ENCODE data around the gene FAT2.

The FAT2 gene

GRCh38 chr5:151598549-151598948, 7.4 kb upstream of the FAT2 start:
- Histone ChIP-seq H3K27ac (ENCODE audit: low read depth, low read length) (no peak overlapping the region), H4K5ac (ENCODE audit: low read length) (no peak overlapping the region), H3K79me1 (ENCODE audit: low read length) (no peaks in the 10 kb centered on the region), H3K4me3 (ENCODE audit: low read length) (no peak overlapping the region), H3K56ac (ENCODE audit: low read length) (no peak overlapping the region), H3K4me1 (ENCODE audit: control insufficient read depth, low read depth, low read length) (peaks cover 8% of the 10 kb centered on the region), H3K23ac (ENCODE audit: low read length) (no peak overlapping the region), H3K27me3 (ENCODE audit: insufficient read depth, low read length, poor library complexity) (no peaks in the 10 kb centered on the region), H3K4ac (ENCODE audit: low read depth, low read length) (no peak overlapping the region), H3K18ac (ENCODE audit: low read length) (no peak overlapping the region), H2BK120ac (ENCODE audit: low read depth, low read length) (no peak overlapping the region), H2BK15ac (replicated peaks; ENCODE audit: low read depth) (no peak overlapping the region), H3K4me2 (ENCODE audit: low read length) (no peak overlapping the region), H2BK5ac (ENCODE audit: low read length) (no peak overlapping the region), H2AK5ac (ENCODE audit: low read length) (no peak overlapping the region), H3K36me3 (ENCODE audit: control insufficient read depth, insufficient read depth, low read length) (no peaks in the 10 kb centered on the region), H3K79me2 (ENCODE audit: control insufficient read depth, insufficient read depth, low read length) (no peaks in the 10 kb centered on the region), H4K8ac (ENCODE audit: low read depth, low read length) (no peak overlapping the region), H3K9ac (ENCODE audit: low read length) (no peak overlapping the region)
- no peak for DNase-seq
- WGBS (ENCODE audit: extremely low coverage, insufficient coverage, low lambda C conversion rate), result no CpG with 5 or more reads among the region's 1 CpG

- Histone ChIP-seq H3K36me3 (ENCODE audit: control insufficient read depth, insufficient read depth, low read length) (no peaks in the 10 kb centered on the region), H3K9ac (ENCODE audit: low read length) (no peak overlapping the region), H2BK5ac (ENCODE audit: low read length) (no peak overlapping the region), H3K18ac (ENCODE audit: low read length) (no peak overlapping the region), H3K4ac (ENCODE audit: low read depth, low read length) (no peak overlapping the region), H3K4me2 (ENCODE audit: low read length) (no peak overlapping the region), H2BK15ac (replicated peaks; ENCODE audit: low read depth) (no peak overlapping the region), H3K79me2 (ENCODE audit: control insufficient read depth, insufficient read depth, low read length) (no peaks in the 10 kb centered on the region), H3K79me1 (ENCODE audit: low read length) (no peaks in the 10 kb centered on the region), H2AK5ac (ENCODE audit: low read length) (no peak overlapping the region), H4K5ac (ENCODE audit: low read length) (no peak overlapping the region), H3K4me1 (ENCODE audit: control insufficient read depth, low read depth, low read length) (peaks cover 8% of the 10 kb centered on the region), H3K56ac (ENCODE audit: low read length) (peak overlapping the region; percentile 44), H3K27me3 (ENCODE audit: insufficient read depth, low read length, poor library complexity) (no peaks in the 10 kb centered on the region), H4K8ac (ENCODE audit: low read depth, low read length) (no peak overlapping the region), H2BK120ac (ENCODE audit: low read depth, low read length) (no peak overlapping the region), H3K27ac (ENCODE audit: low read depth, low read length) (no peak overlapping the region), H3K4me3 (ENCODE audit: low read length) (no peak overlapping the region), H3K23ac (ENCODE audit: low read length) (no peak overlapping the region)
- no CpG with 5 or more reads among the region's 3 CpGs for WGBS (ENCODE audit: extremely low coverage, insufficient coverage, low lambda C conversion rate)
- peak; percentile 73 for DNase-seq
Observed at GRCh38 chr5:151597749-151598148, 6.6 kb upstream of the FAT2 start.

- Histone ChIP-seq H3K56ac (ENCODE audit: low read length) (peak overlapping the region; percentile 20), H3K36me3 (ENCODE audit: control insufficient read depth, insufficient read depth, low read length) (no peaks in the 10 kb centered on the region), H3K79me1 (ENCODE audit: low read length) (no peaks in the 10 kb centered on the region), H3K4ac (ENCODE audit: low read depth, low read length) (no peak overlapping the region), H3K9ac (ENCODE audit: low read length) (no peak overlapping the region), H4K5ac (ENCODE audit: low read length) (no peak overlapping the region), H3K27me3 (ENCODE audit: insufficient read depth, low read length, poor library complexity) (no peaks in the 10 kb centered on the region), H2BK5ac (ENCODE audit: low read length) (no peak overlapping the region), H2AK5ac (ENCODE audit: low read length) (no peak overlapping the region), H3K79me2 (ENCODE audit: control insufficient read depth, insufficient read depth, low read length) (no peaks in the 10 kb centered on the region), H3K4me2 (ENCODE audit: low read length) (no peak overlapping the region), H3K4me1 (ENCODE audit: control insufficient read depth, low read depth, low read length) (peaks cover 8% of the 10 kb centered on the region), H4K8ac (ENCODE audit: low read depth, low read length) (no peak overlapping the region), H3K23ac (ENCODE audit: low read length) (no peak overlapping the region), H3K4me3 (ENCODE audit: low read length) (no peak overlapping the region), H3K27ac (ENCODE audit: low read depth, low read length) (no peak overlapping the region), H3K18ac (ENCODE audit: low read length) (no peak overlapping the region), H2BK15ac (replicated peaks; ENCODE audit: low read depth) (no peak overlapping the region), H2BK120ac (ENCODE audit: low read depth, low read length) (no peak overlapping the region)
- peak; percentile 94 for DNase-seq
- no CpG with 5 or more reads among the region's 2 CpGs for WGBS (ENCODE audit: extremely low coverage, insufficient coverage, low lambda C conversion rate)
Observed at GRCh38 chr5:151596828-151597539, 5.9 kb upstream of the FAT2 start.

- DNase-seq, result no peak
- H4K8ac ChIP-seq (ENCODE audit: low read depth, low read length), result no peak overlapping the region
- no peaks in the 10 kb centered on the region for H3K27me3 ChIP-seq (ENCODE audit: insufficient read depth, low read length, poor library complexity)
Observed at GRCh38 chr5:151595411-151595826, 4.3 kb upstream of the FAT2 start.

GRCh38 chr5:151592855-151593408, 1.8 kb upstream of the FAT2 start:
- H2BK5ac ChIP-seq (ENCODE audit: low read length), result no peak overlapping the region
- H3K27ac ChIP-seq (ENCODE audit: low read depth, low read length), result no peak overlapping the region
- peaks cover 7% of the 10 kb centered on the region for H3K4me1 ChIP-seq (ENCODE audit: control insufficient read depth, low read depth, low read length)
- no peak overlapping the region for H3K9ac ChIP-seq (ENCODE audit: low read length)
- H4K5ac ChIP-seq (ENCODE audit: low read length), result no peak overlapping the region
- no peak overlapping the region for H3K23ac ChIP-seq (ENCODE audit: low read length)
- no peak overlapping the region for H3K4me2 ChIP-seq (ENCODE audit: low read length)
- no peak overlapping the region for H2AK5ac ChIP-seq (ENCODE audit: low read length)
- H3K56ac ChIP-seq (ENCODE audit: low read length), result no peak overlapping the region
- H3K79me2 ChIP-seq (ENCODE audit: control insufficient read depth, insufficient read depth, low read length), result no peaks in the 10 kb centered on the region
- no peaks in the 10 kb centered on the region for H3K36me3 ChIP-seq (ENCODE audit: control insufficient read depth, insufficient read depth, low read length)
- no peaks in the 10 kb centered on the region for H3K27me3 ChIP-seq (ENCODE audit: insufficient read depth, low read length, poor library complexity)
- no CpG with 5 or more reads among the region's 10 CpGs for WGBS (ENCODE audit: extremely low coverage, insufficient coverage, low lambda C conversion rate)
- peak; percentile 25 for DNase-seq
- H3K79me1 ChIP-seq (ENCODE audit: low read length), result no peaks in the 10 kb centered on the region
- no peak overlapping the region for H3K4ac ChIP-seq (ENCODE audit: low read depth, low read length)
- no peak overlapping the region for H4K8ac ChIP-seq (ENCODE audit: low read depth, low read length)
- H2BK15ac ChIP-seq (replicated peaks; ENCODE audit: low read depth), result no peak overlapping the region
- H2BK120ac ChIP-seq (ENCODE audit: low read depth, low read length), result no peak overlapping the region
- no peak overlapping the region for H3K18ac ChIP-seq (ENCODE audit: low read length)
- no peak overlapping the region for H3K4me3 ChIP-seq (ENCODE audit: low read length)

More at GRCh38 chr5:151595411-151595826, 4.3 kb upstream of the FAT2 start:
- Histone ChIP-seq H2BK5ac (ENCODE audit: low read length) (no peak overlapping the region), H3K9ac (ENCODE audit: low read length) (no peak overlapping the region), H3K4ac (ENCODE audit: low read depth, low read length) (no peak overlapping the region), H2AK5ac (ENCODE audit: low read length) (no peak overlapping the region), H2BK15ac (replicated peaks; ENCODE audit: low read depth) (no peak overlapping the region), H3K4me2 (ENCODE audit: low read length) (no peak overlapping the region), H4K5ac (ENCODE audit: low read length) (no peak overlapping the region), H3K36me3 (ENCODE audit: control insufficient read depth, insufficient read depth, low read length) (no peaks in the 10 kb centered on the region), H3K79me1 (ENCODE audit: low read length) (no peaks in the 10 kb centered on the region), H3K79me2 (ENCODE audit: control insufficient read depth, insufficient read depth, low read length) (no peaks in the 10 kb centered on the region), H3K18ac (ENCODE audit: low read length) (no peak overlapping the region), H3K56ac (ENCODE audit: low read length) (no peak overlapping the region), H3K4me3 (ENCODE audit: low read length) (no peak overlapping the region), H3K23ac (ENCODE audit: low read length) (peak overlapping the region; percentile 6), H3K27ac (ENCODE audit: low read depth, low read length) (no peak overlapping the region), H3K4me1 (ENCODE audit: control insufficient read depth, low read depth, low read length) (peaks cover 10% of the 10 kb centered on the region), H2BK120ac (ENCODE audit: low read depth, low read length) (no peak overlapping the region)
- WGBS (ENCODE audit: extremely low coverage, insufficient coverage, low lambda C conversion rate), result no CpG with 5 or more reads among the region's 11 CpGs

Data from mesendoderm (in vitro differentiated cells).